ENCODE measurements around the gene EIF4G1.
A peak's percentile ranks its signal among the peaks of the same experiment; 100 is the strongest.

Gene EIF4G1

DNA sequence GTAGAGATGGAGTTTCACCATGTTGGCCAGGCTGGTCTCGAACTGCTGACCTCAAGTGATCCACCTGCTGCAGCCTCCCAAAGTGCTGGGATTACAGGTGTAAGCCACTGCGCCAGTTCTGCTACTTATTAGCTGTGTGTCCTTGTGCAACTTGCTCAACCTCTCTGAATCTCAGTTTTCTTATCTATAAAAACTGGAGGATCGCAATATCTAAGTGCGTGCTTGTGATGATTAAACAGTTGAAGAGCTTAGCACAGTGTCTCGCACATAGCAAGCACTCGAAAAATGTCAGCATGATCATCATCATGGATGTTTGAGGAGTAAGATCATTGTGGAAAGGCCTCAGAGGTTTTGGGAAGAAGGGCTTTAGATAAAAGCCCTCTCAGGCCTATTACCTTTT lies 36.2 kb downstream of the EIF4G1 start:
- no peak for DNase-seq (ENCODE audit: low spot score)

DNA sequence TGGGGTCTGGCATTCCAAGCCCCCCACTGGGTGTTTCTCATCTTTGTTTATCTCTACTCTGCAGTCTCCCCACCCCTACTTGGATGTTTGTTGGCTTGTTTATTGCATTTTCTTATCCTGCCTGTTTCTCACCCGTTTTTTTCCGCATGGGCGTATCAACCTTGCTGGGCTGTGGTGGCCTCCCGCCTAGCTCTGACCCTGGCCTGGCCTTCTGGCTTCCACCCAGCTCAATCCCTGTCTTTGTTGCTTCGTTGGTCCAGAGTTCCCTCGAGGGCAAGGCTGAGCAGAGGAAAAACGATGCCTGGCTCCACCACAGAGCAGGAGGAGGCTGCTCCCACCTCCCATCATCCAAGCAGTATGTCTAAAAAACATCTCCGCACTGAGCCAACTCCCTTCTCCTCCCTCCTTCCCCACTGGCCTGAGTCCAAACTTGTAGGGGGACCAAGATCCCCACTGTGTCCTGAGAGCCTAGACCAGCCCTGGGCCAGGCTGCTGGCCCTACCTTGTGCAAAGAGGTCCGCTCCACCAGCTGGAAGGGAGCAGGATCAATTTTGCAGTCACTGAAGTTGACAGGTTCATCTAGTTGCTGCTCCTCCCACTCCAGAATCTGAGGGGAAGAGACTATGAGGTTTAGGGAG lies 37.2 kb downstream of the EIF4G1 start:
- peak; percentile 35 for DNase-seq (ENCODE audit: low spot score)

DNA sequence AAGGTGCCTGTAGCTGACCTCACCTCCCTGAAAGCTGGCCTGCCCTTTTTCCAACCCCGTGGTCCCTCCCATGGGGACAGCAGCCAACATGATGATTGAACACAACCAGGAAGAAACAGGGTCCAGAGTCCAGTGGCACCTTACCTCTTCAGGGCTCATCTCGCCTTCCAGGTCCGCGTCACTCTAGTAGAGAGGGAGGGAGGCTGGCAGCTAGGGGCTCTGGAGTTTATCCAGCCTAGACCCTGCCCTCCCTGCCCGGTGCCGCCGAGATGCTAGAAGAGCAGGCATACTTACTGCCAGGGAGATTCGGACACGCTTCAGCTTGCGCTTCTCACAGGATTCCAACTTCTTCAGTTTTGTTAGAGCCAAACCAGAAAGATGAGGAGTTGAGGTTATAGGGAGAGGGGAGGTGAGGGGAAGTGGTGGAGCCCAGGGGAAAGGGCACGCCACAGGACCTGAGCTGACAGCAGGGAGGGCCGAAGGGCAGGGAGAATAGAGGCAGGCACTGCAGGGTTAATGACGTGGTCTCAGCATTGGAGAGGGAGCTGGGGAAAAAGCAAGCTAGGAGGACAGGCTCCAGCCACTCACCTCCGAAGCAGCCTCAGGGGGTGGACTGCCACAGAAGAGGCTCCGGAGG lies 37.9 kb downstream of the EIF4G1 start:
- DNase-seq (ENCODE audit: low spot score) = no peak

DNA sequence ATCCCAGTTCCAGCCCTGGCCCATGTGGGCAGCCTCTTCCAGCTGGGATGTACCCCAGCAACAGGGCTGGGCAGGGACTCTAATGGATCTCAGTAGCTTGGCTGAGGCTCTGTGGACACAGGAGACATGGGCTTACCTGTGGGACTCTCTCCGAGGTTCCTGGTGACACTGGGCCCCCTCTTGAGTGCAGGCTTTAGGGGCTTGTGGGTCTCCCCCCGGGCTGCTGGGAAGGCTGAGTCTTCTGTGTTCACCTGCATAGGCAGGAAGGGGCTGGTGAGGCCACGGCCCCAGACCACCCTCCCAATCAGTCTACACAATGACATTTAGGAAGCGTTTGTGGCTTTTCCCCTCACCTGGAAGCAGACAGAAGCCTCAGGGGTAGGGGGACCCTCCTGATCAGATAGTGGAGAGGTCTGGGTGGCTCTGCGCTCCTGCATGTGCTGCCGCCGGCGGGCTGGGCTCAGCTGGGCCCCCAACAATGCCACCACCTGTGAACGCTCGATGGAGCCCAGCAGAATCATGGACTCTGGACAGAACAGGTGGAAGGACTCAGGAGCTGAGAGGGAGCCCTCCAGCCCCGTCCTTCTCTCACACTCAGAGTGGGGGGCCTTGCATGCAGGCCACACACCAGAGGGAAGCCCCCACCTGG lies 38.6 kb downstream of the EIF4G1 start:
- no peak for DNase-seq (ENCODE audit: low spot score)

GRCh38 chr3:184353546-184353941 lies 39.1 kb downstream of the EIF4G1 start:
- no peak for DNase-seq (ENCODE audit: low spot score)

DNA sequence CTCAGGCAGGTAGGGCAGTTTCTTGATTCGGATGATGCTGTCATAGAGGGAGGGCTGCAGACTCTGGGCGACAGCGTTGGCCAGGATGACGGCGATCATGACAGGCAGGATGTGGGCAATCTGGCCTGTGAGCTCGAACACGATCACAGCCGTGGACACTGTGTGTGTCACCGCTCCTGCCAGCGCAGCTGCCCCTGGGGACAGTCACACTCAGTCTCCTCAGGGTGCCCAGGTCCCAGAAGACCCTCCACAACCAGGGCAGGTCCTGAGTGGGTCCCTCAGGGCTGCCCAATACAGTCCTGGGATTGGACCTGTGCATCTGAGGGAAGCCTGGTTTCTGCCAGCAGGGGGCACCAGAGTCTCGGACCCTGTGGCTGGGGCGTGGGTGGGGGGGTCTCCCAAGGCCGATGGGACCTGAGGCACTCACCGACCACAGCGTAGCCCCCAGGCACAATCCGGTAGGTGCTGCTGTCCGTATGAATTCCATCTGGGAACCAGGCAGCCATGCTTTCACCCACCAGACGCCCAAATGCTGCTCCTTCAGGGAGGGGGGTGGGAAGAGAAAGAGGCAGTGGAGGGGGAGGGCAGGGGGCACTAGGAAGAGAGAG lies 39.8 kb downstream of the EIF4G1 start:
- DNase-seq (ENCODE audit: low spot score) = peak; percentile 67

DNA sequence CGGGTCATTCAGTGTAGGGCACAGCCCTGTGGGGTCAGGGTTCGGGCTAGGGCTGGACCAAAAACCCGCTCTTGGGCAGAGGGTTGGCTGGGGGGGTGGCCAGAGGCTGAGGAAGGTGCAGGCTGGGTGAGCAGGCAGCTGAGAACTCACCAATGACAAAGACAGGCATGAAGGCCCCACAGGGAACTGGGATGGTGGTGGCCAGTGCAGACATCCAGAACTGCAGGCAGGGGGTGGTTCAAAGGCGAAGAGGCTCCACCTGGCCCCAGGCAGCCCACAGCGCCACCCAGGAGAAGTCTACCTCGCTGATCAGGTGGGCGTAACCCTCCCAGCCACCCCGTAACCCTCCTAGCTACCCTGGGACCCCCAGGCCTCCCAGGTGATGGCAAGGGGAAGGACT lies 40.3 kb downstream of the EIF4G1 start:
- no peak for DNase-seq (ENCODE audit: low spot score)

DNA sequence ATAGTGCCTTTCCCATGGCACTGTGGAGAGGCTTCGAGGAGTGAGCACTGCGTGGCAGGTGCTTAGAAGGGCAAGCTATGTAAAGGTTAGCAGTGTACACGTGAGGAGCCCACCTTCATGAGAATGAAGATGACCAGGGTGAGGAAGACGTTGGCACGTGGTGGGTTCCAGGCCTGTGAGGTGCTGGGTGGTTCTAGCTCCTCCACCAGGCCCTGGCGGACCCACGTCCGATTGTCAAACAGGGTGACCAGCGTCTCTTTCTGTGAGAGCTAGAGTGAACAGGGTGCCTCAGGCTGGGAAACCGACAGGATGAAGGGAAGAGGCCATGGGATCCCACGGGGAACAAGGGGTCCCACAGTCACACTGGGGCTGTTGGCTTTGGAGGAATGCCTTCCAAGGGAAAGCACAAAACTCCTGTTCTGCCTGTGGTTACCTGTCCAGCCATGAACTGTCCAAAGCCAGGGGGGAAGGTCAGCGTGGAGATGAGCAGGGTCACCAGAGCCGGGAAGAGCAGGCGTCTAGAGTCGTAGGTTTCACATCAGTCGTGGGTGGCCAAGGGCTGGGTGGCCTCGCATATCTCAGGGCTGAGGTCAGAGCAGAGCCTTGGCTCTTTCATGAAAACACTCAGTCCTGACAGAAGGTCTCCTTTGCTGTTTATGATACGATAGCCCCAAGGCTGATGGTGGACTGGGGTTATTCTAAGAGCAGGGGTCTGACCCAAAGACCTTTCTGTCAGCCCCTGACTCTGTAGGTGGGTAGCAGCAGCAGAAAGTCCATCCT lies 41.0 kb downstream of the EIF4G1 start:
- no peak for DNase-seq (ENCODE audit: low spot score)

- DNase-seq (ENCODE audit: low spot score) = no peak
These were observed 43.1 kb downstream of the EIF4G1 start for GRCh38 chr3:184357248-184358123.

- no peak for DNase-seq (ENCODE audit: low spot score)
These were observed 43.8 kb downstream of the EIF4G1 start for GRCh38 chr3:184358124-184358767.

- DNase-seq (ENCODE audit: low spot score) = no peak
These were observed 44.5 kb downstream of the EIF4G1 start for GRCh38 chr3:184358921-184359350.

DNA sequence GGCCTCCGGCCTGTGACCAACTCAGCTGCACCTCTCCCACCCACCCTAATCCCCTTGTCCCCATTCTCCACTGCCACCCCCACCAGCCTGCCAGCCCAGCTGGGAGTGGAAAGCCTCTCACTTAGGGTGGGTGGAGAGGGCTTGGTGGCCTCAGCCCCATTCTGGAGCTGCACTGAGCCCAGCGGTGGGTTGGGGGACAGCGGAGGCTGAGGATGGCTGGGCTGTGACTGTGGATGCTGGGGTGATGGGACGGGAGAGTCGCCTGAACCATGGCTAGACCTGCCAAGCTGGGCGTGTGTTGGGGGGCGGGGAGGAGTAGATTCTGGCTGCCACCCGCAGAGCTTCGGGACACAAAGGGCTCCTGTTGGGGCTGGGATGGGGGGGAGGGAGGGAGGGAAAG lies 45.2 kb downstream of the EIF4G1 start:
- no peak for DNase-seq (ENCODE audit: low spot score)

DNA sequence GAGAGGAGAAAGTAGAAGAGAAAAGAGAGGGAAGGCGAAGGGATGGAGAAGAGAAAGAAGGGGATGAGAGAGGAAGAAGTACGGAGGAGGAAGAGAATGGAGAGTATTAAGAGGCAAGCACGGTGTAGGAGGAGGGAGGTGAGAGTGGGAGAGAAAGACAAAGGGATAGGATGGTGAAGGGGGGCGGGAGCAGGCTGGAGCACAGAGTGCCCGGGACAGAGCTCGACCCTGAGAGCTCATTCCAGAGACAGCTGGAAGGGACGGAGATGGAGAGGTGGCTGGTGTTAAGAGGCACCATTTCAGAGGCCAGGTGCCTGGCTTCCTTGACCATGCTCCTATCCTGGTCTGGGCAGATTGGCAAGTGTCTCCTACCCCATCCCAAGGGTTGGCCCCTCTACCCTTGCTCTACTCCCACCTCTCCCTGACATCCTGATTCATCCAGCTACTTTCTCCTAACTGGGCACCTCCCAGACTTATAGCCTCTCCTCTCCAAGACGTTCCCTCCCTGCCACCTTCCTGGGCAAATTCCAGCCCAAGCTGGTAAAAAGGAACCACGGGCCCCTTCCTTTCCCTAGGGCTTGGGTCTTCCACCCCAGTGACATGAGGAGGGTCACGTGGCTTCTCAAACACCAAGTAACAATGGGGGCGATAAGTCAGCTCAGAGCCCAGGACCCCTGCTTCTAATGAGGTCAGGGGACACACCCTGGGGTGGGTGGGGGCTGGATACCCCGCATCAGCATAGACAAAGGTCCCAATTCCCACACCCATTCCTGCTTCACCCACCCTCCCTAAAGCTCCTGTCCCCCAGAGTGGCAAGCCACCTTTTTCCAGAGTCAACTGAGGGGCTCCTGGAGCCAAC lies 45.9 kb downstream of the EIF4G1 start:
- no peak for DNase-seq (ENCODE audit: low spot score)

DNA sequence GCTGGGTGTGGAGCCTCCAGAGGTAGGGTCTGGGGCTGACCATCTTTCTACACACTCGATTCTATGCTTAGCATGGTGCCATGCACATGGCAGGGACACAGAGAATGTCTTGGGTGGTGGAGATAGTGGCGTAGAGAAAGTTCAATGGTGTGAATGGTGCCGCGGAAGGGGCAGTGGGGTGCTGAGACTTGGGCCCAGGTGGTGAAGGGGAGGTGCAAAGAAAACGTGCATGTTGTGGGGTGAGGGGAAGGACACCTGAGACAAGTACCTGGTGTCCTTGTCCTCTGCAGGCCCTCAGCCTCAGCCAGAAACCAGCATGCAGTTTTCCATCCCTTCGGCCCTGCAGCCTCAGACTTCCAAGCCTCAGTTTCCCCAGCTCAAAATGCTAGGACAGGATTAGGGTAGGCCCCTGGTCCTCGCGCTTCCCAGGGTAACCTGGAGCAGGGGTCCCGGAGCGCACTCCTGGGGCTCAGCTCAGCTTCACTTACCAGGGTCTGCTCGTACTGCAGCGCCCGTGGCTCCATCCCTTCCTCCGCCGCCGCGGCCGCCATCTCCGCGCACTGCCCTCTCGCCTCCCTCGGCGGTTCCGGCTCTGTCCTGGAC lies 46.6 kb downstream of the EIF4G1 start:
- peak; percentile 15 for DNase-seq (ENCODE audit: low spot score)

- peak; percentile 56 for DNase-seq (ENCODE audit: low spot score)
These were observed 47.1 kb downstream of the EIF4G1 start, which contains the start of the genes CLCN2 and POLR2H for GRCh38 chr3:184361532-184361931. Gene CLCN2, minus strand, starts transcription at chr3:184361605. Its CDS starts 126 bp downstream, at chr3:184361479. Gene POLR2H, plus strand, starts transcription at chr3:184361710. Its CDS starts 1,783 bp downstream, at chr3:184363493.

- DNase-seq (ENCODE audit: low spot score) = peak; percentile 72
These were observed 47.7 kb downstream of the EIF4G1 start for GRCh38 chr3:184361932-184362667.

DNA sequence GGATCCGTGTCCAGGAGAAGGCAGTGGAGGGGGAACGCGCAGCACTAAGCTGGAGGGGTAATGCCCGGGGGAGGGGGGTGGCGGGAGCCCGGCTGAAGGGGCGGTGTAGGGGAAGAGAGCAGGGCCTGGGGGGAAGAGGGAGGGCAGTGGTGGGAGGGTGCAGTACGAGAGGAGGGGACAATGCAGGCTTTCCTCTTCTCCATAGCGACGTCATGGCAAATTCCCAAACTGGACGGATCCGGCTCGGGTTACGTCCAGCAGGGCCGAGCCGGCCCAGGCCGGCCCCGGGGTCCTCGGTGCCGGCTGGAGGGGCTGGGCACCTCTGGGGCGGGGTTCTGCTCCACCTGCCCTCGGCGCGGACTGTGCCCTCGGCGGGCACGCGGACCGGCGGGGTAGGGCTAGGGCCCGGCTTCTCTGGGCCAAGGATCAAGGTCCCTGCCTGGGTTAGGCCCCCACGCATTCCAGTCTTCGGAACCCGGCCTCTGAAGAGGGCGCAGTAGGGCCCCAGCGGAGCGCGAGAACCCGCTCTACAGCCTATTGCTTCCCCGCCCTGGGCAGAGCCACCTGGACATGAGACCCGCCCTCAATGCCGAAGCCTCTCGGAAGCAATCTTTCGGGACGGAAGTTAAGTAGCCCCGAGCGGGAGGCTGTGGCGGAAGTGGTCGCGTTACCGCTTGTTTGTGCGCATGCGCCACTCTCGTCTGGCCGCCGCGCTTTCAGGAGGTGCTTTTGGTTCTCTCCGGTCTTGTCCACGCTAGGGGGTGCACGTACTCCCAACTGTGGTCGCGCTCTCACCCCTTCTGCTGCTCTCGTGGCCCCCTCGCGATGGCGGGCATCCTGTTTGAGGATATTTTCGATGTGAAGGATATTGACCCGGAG lies 48.5 kb downstream of the EIF4G1 start:
- peak; percentile 96 for DNase-seq (ENCODE audit: low spot score)
